Body of pancreas (tissue), 4 donors: Measurements from ENCODE around the gene SLC6A8. TPM values are rescaled to one million over a fixed set of nuclear protein-coding genes. Genes with fewer than 3 reads are reported as not detected.

Source experiments
- ATAC-seq: fragments of 150-250 bp; one replicate; pipeline ENCODE4 v1.9.1; 2016
- DNase-seq, 4 donors: peaks; one replicate each; pipeline ENCODE4 v3.0.0-alpha.2; 2019
- H3K27ac ChIP-seq, 4 donors: fragments of 200-600 bp; sonication (generic); 1 replicate in 3 of 4; 2 replicates in 1 of 4; pipeline versions ENCODE4 v1.5.1 to v1.6.1; 2016 to 2019; ENCODE audit warnings: mild to moderate bottlenecking in 1 of 4, mixed read lengths in 1 of 4, moderate library complexity in 1 of 4
- H3K27me3 ChIP-seq, 2 donors: fragments of 200-600 bp; sonication (generic); one replicate each; pipeline ENCODE4 v1.6.0; 2016; ENCODE audit warnings: mild to moderate bottlenecking in 1 of 2
- H3K36me3 ChIP-seq, 2 donors: fragments of 200-600 bp; sonication (generic); replicated peaks in 1 of 2; 2 replicates each; pipeline ENCODE4 v1.5.1; 2016; ENCODE audit warnings: low read depth in 2 of 2; ENCODE audit not compliant: insufficient read depth in 1 of 2
- H3K4me1 ChIP-seq: fragments of 200-600 bp; sonication (generic); one replicate; pipeline ENCODE4 v1.6.0; 2016
- H3K4me3 ChIP-seq, 2 donors: fragments of 200-600 bp; sonication (generic); 1 replicate in 1 of 2; 2 replicates in 1 of 2; pipeline ENCODE4 v1.5.1; 2016 to 2019
- H3K9me3 ChIP-seq, 3 donors: fragments of 200-600 bp; sonication (generic); 1 replicate in 2 of 3; 2 replicates in 1 of 3; pipeline ENCODE4 v1.5.1; 2016
- POLR2A ChIP-seq, 3 donors: fragments of 450-650 bp; IDR thresholded peaks; one replicate each; pipeline ENCODE4 v1.6.1; 2016; ENCODE audit warnings: antibody characterized with exemption in 3 of 3, mild to moderate bottlenecking in 2 of 3
- WGBS, 2 donors: methylation state at CpG; one replicate each; pipeline ENCODE4 v1.1.5; 2017; 5-methylcytosine and 5-hydroxymethylcytosine counted together
- intact Hi-C: fragments of 100-400 bp; cut with DNase I; formaldehyde crosslinking; loops from one replicate; pipeline ENCODE4 v1.15.1; 2023
- total RNA-seq, 2 donors: library from RNA; depleted of rRNA; stranded (reverse); fragments of >200 nt; gene quantifications; one replicate each; pipeline ENCODE4 v1.1.0, GENCODE V29; 2016
- TF ChIP-seq, protein P1 (sequence below), 7 experiments: fragments of 450-650 bp in 4 of 7; fragments of 200-600 bp in 3 of 7; sonication (generic) in 3 of 7; IDR thresholded peaks; one replicate each; pipeline ENCODE4 v1.5.1; 2016 to 2019; ENCODE audit warnings: antibody characterized with exemption in 7 of 7

Gene SLC6A8
- total RNA-seq, 2 donors from 2014 or later, result 11.7 to 18.5 TPM

DNA sequence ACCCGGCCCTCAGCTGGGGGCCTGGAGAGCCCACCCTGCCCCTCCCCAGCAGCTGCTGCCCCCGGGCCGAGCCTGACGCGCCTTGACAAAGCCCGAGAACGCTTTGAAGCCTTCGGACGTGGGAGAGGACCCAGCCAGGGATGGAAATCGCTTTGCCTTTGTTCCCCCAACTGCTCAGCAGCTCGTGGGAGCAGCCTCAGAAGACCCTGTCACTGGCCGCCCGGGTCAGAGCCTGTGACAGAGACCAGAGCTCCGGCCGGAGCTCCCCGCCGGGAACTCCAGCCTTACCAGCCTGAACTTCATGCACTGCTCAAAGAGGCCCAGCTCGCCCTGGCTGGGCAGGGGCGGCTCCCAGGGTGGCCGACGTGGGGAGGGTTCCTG lies 2.6 kb upstream of the SLC6A8 start:
- no peak for ATAC-seq
- intact Hi-C loops, result no loop called here
- Histone ChIP-seq H3K27ac (no peak overlapping the region), H3K4me3 (no peak overlapping the region), H3K9me3 (no peaks in the 10 kb centered on the region), H3K27me3 (no peaks in the 10 kb centered on the region), H3K36me3 (no peaks in the 10 kb centered on the region), H3K4me1 (peaks cover 10% of the 10 kb centered on the region)
- DNase-seq, result no peak
- 69% methylated on average over 12 of the region's 21 CpGs; no CpG with 5 or more reads in 1 of the 2 donors for WGBS, 2 donors
- TF ChIP-seq, protein P1, sequence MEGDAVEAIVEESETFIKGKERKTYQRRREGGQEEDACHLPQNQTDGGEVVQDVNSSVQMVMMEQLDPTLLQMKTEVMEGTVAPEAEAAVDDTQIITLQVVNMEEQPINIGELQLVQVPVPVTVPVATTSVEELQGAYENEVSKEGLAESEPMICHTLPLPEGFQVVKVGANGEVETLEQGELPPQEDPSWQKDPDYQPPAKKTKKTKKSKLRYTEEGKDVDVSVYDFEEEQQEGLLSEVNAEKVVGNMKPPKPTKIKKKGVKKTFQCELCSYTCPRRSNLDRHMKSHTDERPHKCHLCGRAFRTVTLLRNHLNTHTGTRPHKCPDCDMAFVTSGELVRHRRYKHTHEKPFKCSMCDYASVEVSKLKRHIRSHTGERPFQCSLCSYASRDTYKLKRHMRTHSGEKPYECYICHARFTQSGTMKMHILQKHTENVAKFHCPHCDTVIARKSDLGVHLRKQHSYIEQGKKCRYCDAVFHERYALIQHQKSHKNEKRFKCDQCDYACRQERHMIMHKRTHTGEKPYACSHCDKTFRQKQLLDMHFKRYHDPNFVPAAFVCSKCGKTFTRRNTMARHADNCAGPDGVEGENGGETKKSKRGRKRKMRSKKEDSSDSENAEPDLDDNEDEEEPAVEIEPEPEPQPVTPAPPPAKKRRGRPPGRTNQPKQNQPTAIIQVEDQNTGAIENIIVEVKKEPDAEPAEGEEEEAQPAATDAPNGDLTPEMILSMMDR (IDR thresholded peaks at IDR 0.05), result no peak

- Histone ChIP-seq H3K4me1 (peaks cover 13% of the 10 kb centered on the region), H3K27me3 (no peaks in the 10 kb centered on the region), H3K27ac (no peak overlapping the region), H3K4me3 (no peak overlapping the region), H3K36me3 (no peaks in the 10 kb centered on the region), H3K9me3 (no peaks in the 10 kb centered on the region)
- ATAC-seq, result no peak
- WGBS, 2 donors, result 61 to 75% methylated on average over 8 to 16 of the region's 24 CpGs
- TF ChIP-seq, protein P1 (IDR thresholded peaks at IDR 0.05), result no peak
- no peak for TF ChIP-seq POLR2A (IDR thresholded peaks at IDR 0.05)
- intact Hi-C loops, result no loop called here
- DNase-seq, result peak in 2 of 4 donors; percentile 3 to 10
Observed at GRCh38 chrX:153685751-153686696, 1.7 kb upstream of the SLC6A8 start.

- Histone ChIP-seq H3K9me3 (no peaks in the 10 kb centered on the region), H3K4me1 (peaks cover 13% of the 10 kb centered on the region), H3K27me3 (no peaks in the 10 kb centered on the region), H3K36me3 (no peaks in the 10 kb centered on the region), H3K27ac (no peak overlapping the region), H3K4me3 (no peak overlapping the region)
- WGBS, 2 donors, result 30% methylated on average over 2 of the region's 9 CpGs; no CpG with 5 or more reads in 1 of the 2 donors
- DNase-seq, result no peak
- ATAC-seq, result no peak
- no peak for TF ChIP-seq POLR2A (IDR thresholded peaks at IDR 0.05)
- TF ChIP-seq, protein P1 (IDR thresholded peaks at IDR 0.05), result no peak
- intact Hi-C loops, result no loop called here
Observed at GRCh38 chrX:153686711-153687110, 1.0 kb upstream of the SLC6A8 start.

DNA sequence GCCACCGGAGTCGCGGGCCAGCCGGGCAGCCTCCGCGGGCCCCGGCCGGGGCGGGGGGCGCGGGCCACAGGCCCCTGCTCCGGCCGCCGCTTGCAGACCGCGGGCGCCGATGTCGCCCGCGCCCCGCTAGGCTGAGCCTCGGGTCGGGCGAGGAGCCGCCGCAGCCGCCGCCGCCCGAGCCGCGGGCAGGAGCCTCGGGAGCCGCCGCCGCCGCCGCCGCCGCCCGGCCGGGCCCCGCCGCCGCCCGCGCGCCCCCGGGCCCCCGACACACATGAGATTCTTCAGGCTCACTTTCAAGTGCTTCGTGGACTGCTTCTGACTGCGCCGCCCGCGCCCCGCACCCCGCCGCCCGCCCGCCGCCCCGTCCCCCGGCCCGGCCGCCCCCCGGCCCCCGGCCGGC lies 345 bp downstream of the SLC6A8 start:
- no peak for DNase-seq
- H3K9me3 ChIP-seq, result no peaks in the 10 kb centered on the region
- H3K36me3 ChIP-seq, result no peaks in the 10 kb centered on the region
- TF ChIP-seq, protein P1 (IDR thresholded peaks at IDR 0.05), result no peak
- TF ChIP-seq POLR2A (IDR thresholded peaks at IDR 0.05), result no peak
- intact Hi-C loops, result no loop called here
- peaks cover 13% of the 10 kb centered on the region for H3K4me1 ChIP-seq
- peak; percentile 37 for ATAC-seq
- no peak overlapping the region for H3K27ac ChIP-seq
- H3K27me3 ChIP-seq, result no peaks in the 10 kb centered on the region
- no peak overlapping the region for H3K4me3 ChIP-seq
- 0% methylated on average over 4 of the region's 69 CpGs; no CpG with 5 or more reads in 1 of the 2 donors for WGBS, 2 donors
